ENCODE data around the gene LINGO4. TPM values are rescaled to one million over a fixed set of nuclear protein-coding genes. Genes with fewer than 3 reads are reported as not detected.

Gene LINGO4
- total and polyA plus RNA-seq, 10 of the 15 experiments (the other 5 are each of a cell fraction or from before 2014, with no cell fraction given): not detected

DNA sequence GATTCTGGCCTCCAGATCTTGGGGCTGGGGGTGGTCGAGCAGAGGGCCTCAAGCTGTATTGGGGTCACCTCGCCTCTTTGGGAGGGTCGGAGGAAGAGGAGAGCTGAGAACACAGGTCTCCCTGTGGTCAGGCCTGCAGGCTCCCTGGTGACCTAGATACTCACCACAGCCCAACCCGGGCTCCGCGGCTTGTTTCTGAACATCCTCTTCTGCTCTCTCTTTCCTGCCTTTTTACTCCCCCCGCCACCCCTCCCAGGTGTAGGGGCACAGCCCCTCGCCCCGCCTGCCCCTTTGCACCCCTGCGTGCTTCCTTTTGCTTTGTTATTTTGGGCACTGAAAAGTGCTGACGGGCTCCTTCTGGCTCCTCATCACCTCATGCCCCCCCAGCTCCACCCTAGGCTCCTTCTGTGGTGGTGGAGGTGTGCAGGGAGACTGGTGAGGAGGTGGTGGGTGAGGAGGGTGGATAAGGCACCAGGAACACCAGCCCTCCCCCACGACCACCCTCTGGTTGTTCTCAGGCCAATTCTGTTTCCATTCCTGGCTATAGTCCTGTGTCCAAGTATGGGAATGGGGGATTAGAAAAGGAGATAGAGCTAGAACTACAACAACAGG lies 10.6 kb upstream of the LINGO4 start (continued):
- TF ChIP-seq KAT2A (conservative IDR thresholded peaks at IDR 0.05; ENCODE audit: control insufficient read depth, low read depth, low read length) (no peak), PAX8 (IDR thresholded peaks at IDR 0.05) (no peak), MXI1 (IDR thresholded peaks at IDR 0.05; ENCODE audit: low read depth, low read length) (no peak), SUPT20H (IDR thresholded peaks at IDR 0.05; ENCODE audit: borderline replicate concordance, control insufficient read depth, low read depth, low read length) (no peak), KLF5 (IDR thresholded peaks at IDR 0.05; ENCODE audit: partially characterized antibody) (no peak), RFX5 (IDR thresholded peaks at IDR 0.05; ENCODE audit: low read depth, low read length) (no peak)

DNA sequence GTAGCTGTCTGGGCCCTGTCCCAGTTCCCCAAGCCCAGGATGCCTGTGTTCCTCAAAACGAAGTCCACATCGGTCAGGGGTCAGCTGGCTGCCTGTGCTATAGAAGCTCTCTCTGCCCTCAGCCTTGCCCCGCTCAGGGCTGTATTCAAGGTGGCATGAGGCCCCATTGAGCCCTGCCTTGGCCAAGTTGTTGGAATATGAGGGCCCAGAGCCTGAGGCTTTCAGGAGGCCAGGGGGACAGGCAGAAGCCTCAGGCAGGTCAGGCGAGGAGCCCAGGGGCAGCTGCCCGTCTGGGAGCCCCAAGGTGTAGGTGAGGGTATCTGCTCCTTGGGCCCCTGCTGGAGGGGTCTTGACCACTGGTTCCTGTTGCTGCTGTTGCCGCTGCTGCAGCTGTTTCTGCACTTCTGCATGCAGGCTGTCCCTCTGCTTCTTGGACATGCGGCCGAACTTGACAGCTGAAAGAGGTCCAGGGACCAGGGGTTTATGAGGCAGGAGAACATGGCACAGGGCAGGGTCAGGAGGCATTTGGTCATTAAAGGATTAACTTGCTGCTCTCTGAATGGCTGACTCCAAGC lies 9.8 kb upstream of the LINGO4 start:
- Histone ChIP-seq H3K4me1 (ENCODE audit: control insufficient read depth, insufficient read depth, low read length) (no peaks in the 10 kb centered on the region), H4K20me1 (ENCODE audit: control insufficient read depth, insufficient read depth) (no peaks in the 10 kb centered on the region), H3K36me3 (ENCODE audit: control insufficient read depth in 2 of 2, insufficient read depth in 2 of 2, low read length in 1 of 2) (no peaks in the 10 kb centered on the region), H3K27ac (ENCODE audit: control insufficient read depth, insufficient read depth) (no peak overlapping the region), H3K4me3 (no peak overlapping the region), H3K9ac (ENCODE audit: control insufficient read depth, insufficient read depth, low read length) (no peak overlapping the region), H3K79me2 (ENCODE audit: control insufficient read depth, insufficient read depth, low read length) (no peaks in the 10 kb centered on the region), H3K9me3 (replicated peaks; ENCODE audit: control insufficient read depth, insufficient read depth, low read length) (no peaks in the 10 kb centered on the region), H3K4me2 (ENCODE audit: control insufficient read depth, insufficient read depth) (no peak overlapping the region), H2AFZ (ENCODE audit: control insufficient read depth, low read depth, low read length) (no peak overlapping the region), H3K27me3 (replicated peaks in 1 of 2; ENCODE audit: control insufficient read depth in 2 of 2, insufficient read depth in 2 of 2, low read length in 1 of 2) (peaks cover 0 to 4% of the 10 kb centered on the region in 2 experiments; a peak in 2 of 4 replicates)
- DNase-seq (ENCODE audit: low read depth, low spot score) (no peak), ATAC-seq (no peak), FAIRE-seq (no peak)
- ChIA-PET CTCF (no interaction called here), RAD21 (ENCODE audit: unreplicated experiment) (no interaction called here), POLR2A (no interaction called here), SMC1A (ENCODE audit: uncharacterized antibody, unreplicated experiment) (no interaction called here)
- no TSS peak for BruUV-seq (replicated peaks)
- in situ Hi-C loops (cut with MboI) (no loop called here), intact Hi-C loops (cut with micrococcal nuclease; ENCODE audit: unreplicated experiment) (no loop called here)
- 22% methylated on average over 8 of the region's 8 CpGs for WGBS (ENCODE audit: insufficient coverage, insufficient replicate concordance, low lambda C conversion rate, missing lambda C conversion rate)
- TF ChIP-seq MXI1 (IDR thresholded peaks at IDR 0.05; ENCODE audit: low read depth, low read length) (no peak), TAF1 (IDR thresholded peaks at IDR 0.05; ENCODE audit: borderline replicate concordance, low read depth, low read length) (no peak), JUNB (IDR thresholded peaks at IDR 0.05) (no peak), MTA2 (IDR thresholded peaks at IDR 0.05; ENCODE audit: low read depth) (no peak), BCL11A (IDR thresholded peaks at IDR 0.05; ENCODE audit: low read depth, low read length) (no peak), ATF7 (IDR thresholded peaks at IDR 0.05; ENCODE audit: low read depth) (no peak), LARP7 (IDR thresholded peaks at IDR 0.05) (no peak), PAX5 (IDR thresholded peaks at IDR 0.05; ENCODE audit: borderline replicate concordance, low read depth, low read length) (no peak), ZSCAN29 (IDR thresholded peaks at IDR 0.05) (no peak), BHLHE40 (IDR thresholded peaks at IDR 0.05; ENCODE audit: borderline replicate concordance in 1 of 2, low read depth in 2 of 2, low read length in 1 of 2) (no peak), NRF1 (conservative IDR thresholded peaks at IDR 0.05; ENCODE audit: low read depth, low read length) (no peak), HCFC1 (IDR thresholded peaks at IDR 0.05; ENCODE audit: low read length) (no peak), RAD51 (IDR thresholded peaks at IDR 0.05) (no peak)
- TF ChIP-seq, protein P1, sequence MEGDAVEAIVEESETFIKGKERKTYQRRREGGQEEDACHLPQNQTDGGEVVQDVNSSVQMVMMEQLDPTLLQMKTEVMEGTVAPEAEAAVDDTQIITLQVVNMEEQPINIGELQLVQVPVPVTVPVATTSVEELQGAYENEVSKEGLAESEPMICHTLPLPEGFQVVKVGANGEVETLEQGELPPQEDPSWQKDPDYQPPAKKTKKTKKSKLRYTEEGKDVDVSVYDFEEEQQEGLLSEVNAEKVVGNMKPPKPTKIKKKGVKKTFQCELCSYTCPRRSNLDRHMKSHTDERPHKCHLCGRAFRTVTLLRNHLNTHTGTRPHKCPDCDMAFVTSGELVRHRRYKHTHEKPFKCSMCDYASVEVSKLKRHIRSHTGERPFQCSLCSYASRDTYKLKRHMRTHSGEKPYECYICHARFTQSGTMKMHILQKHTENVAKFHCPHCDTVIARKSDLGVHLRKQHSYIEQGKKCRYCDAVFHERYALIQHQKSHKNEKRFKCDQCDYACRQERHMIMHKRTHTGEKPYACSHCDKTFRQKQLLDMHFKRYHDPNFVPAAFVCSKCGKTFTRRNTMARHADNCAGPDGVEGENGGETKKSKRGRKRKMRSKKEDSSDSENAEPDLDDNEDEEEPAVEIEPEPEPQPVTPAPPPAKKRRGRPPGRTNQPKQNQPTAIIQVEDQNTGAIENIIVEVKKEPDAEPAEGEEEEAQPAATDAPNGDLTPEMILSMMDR (IDR thresholded peaks at IDR 0.05 in 2 of 3, conservative IDR thresholded peaks at IDR 0.05 in 1 of 3; ENCODE audit: control insufficient read depth in 2 of 3, extremely low read depth in 1 of 3, insufficient read depth in 1 of 3, low read depth in 3 of 3, low read length in 3 of 3): no peak
- TF ChIP-seq, protein P2, sequence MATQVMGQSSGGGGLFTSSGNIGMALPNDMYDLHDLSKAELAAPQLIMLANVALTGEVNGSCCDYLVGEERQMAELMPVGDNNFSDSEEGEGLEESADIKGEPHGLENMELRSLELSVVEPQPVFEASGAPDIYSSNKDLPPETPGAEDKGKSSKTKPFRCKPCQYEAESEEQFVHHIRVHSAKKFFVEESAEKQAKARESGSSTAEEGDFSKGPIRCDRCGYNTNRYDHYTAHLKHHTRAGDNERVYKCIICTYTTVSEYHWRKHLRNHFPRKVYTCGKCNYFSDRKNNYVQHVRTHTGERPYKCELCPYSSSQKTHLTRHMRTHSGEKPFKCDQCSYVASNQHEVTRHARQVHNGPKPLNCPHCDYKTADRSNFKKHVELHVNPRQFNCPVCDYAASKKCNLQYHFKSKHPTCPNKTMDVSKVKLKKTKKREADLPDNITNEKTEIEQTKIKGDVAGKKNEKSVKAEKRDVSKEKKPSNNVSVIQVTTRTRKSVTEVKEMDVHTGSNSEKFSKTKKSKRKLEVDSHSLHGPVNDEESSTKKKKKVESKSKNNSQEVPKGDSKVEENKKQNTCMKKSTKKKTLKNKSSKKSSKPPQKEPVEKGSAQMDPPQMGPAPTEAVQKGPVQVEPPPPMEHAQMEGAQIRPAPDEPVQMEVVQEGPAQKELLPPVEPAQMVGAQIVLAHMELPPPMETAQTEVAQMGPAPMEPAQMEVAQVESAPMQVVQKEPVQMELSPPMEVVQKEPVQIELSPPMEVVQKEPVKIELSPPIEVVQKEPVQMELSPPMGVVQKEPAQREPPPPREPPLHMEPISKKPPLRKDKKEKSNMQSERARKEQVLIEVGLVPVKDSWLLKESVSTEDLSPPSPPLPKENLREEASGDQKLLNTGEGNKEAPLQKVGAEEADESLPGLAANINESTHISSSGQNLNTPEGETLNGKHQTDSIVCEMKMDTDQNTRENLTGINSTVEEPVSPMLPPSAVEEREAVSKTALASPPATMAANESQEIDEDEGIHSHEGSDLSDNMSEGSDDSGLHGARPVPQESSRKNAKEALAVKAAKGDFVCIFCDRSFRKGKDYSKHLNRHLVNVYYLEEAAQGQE (IDR thresholded peaks at IDR 0.05; ENCODE audit: low read depth, low read length): no peak

Measured in GM12878 (cell line).